Fibroblast of pulmonary artery (primary cell): ENCODE results near the gene CSMD2.

Experiments
- DNase-seq: peaks from one replicate; pipeline ENCODE4 v3.0.0-alpha.2; 2010; ENCODE audit warnings: low read depth
- H3K4me3 ChIP-seq: replicated peaks from 2 replicates; pipeline ENCODE4 v1.5.1; 2011; ENCODE audit warnings: low read depth, mild to moderate bottlenecking, control low read depth, low read length, moderate library complexity
- TF ChIP-seq, protein P1 (sequence below): IDR thresholded peaks from 2 replicates; pipeline ENCODE4 v1.5.1; 2011; ENCODE audit warnings: mild to moderate bottlenecking, control low read depth, low read length, inconsistent platforms; ENCODE audit errors: missing control alignments

The CSMD2 gene

GRCh38 chr1:33997127-33998036 is 167.6 kb downstream of the CSMD2 start:
- DNase-seq = no peak
- no peak overlapping the region for H3K4me3 ChIP-seq
- TF ChIP-seq, protein P1, sequence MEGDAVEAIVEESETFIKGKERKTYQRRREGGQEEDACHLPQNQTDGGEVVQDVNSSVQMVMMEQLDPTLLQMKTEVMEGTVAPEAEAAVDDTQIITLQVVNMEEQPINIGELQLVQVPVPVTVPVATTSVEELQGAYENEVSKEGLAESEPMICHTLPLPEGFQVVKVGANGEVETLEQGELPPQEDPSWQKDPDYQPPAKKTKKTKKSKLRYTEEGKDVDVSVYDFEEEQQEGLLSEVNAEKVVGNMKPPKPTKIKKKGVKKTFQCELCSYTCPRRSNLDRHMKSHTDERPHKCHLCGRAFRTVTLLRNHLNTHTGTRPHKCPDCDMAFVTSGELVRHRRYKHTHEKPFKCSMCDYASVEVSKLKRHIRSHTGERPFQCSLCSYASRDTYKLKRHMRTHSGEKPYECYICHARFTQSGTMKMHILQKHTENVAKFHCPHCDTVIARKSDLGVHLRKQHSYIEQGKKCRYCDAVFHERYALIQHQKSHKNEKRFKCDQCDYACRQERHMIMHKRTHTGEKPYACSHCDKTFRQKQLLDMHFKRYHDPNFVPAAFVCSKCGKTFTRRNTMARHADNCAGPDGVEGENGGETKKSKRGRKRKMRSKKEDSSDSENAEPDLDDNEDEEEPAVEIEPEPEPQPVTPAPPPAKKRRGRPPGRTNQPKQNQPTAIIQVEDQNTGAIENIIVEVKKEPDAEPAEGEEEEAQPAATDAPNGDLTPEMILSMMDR = no peak

- H3K4me3 ChIP-seq = no peak overlapping the region
- no peak for DNase-seq
- TF ChIP-seq, protein P1 = no peak
These were observed 168.7 kb downstream of the CSMD2 start for GRCh38 chr1:33996281-33996680.

DNA sequence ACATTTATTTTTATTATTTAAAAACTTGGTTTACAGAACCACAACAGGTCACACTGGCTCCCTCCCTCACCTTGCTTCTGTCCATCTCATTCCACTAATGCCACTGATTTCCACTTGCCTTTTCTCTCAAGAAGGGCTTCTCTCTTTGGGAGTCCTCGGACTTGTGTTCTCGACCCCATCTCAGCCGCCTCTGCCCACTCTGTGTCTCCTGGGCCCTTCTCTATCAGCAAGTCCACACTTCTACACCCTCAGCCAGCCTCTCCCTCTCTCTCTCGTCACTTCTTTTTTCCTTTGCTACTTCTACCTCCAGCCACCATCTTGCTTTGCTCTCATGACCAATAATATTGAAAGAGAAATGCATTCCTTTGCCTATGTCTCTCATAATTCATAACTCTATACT is 171.7 kb downstream of the CSMD2 start:
- no peak overlapping the region for H3K4me3 ChIP-seq
- TF ChIP-seq, protein P1 = no peak
- DNase-seq = no peak

- DNase-seq = no peak
- TF ChIP-seq, protein P1 = no peak
These were observed 174.7 kb downstream of the CSMD2 start for GRCh38 chr1:33990281-33990680.

GRCh38 chr1:33988161-33988560 is 176.9 kb downstream of the CSMD2 start:
- DNase-seq = no peak
- no peak overlapping the region for H3K4me3 ChIP-seq
- TF ChIP-seq, protein P1 = no peak

More at GRCh38 chr1:33990281-33990680, 174.7 kb downstream of the CSMD2 start:
- H3K4me3 ChIP-seq = no peak overlapping the region

DNA sequence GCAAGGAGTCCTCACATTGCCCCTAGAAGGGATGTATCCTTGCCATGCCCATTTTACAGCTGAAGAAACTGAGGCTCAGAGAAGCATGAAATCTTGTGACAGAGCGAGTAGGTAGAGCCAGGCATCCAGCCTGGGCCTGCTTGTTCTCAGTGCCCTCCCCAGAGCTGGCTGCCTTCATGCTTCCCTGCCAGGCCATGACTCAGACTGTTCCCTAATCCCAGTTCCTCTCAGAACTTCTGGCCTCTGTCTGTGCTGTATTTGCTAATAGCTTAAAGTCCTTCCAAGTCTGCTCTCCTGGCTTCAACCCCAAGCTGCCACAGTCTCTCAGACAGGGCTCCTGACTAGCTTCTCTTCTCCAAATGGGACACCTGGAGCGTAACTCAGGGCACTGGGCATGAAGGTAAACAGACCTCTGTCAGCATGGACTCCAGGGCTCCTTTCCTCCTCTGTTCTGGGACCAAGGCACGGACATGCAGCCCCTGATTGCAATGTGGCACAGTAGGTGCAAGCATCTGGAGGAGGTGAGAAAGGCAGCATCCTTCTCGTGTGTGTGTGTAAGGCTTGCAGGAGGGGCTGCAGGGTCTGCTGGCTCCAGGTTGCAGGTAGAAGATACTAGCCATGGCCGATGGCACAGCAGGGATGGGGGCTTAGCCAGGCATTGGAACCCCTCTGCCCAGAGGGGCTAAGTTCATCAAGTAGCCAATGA is 178.5 kb downstream of the CSMD2 start:
- H3K4me3 ChIP-seq = no peak overlapping the region
- TF ChIP-seq, protein P1 = no peak
- peak; percentile 10 for DNase-seq
